ENCODE results near the gene PGLYRP3.

Gene PGLYRP3

DNA sequence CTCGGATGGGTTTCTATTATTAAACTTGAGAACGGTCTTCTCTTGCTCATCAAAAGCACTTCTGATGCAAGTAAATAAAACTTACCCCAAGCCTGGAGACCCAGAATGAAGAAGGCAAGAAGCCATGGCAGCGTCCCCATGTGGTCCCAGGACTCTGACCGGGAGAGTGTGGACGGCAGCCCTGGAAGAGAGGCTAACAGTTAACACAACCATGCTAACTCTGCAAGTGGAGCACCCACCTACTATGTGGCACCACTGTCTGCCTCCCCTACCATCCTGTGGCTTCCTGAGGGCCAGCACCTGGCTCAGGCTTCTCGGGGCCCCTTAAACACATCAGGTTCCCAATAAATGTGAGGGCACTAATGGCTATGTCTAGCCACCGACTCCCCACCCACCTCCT is 2.2 kb downstream of the PGLYRP3 start:
- no peak for DNase-seq

DNA sequence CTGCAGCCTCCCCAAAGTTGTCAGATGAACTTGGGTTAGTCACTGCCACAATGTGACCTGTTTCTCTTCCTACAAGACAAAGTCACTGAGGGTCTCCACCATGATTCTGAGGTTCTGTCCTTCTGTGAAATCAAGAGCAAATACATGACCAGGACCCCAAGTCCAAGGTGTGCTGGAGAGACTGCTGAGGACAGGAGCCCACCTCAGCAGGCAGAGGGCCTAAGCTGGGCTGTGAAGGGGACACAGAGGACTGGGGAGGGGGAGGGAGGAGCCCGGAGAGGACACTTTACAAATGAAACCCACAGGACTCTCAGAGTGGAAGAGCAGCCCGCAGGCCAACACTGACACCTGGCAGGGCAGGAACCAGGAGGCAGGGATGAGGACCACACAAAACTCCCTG is 3.3 kb downstream of the PGLYRP3 start:
- no peak for DNase-seq

DNA sequence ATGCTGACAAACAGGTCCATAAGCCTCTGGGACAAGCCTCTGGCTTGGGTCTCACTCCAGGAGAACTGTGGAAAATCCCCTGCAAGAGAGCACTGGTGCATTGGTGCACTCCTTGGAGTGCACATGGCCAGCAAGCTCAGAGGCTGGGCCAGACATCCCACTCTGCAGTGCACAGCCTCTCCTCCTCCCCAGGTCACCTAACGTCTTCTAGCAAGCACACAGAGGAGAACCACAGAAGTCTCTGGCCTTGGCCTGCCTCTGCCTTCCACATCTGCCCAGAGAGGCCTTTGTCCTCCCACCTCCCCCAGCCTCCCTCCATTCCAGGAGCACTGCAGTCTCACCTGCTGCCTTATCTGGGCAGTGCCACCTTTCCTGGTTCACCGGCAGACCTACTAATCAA is 4.2 kb downstream of the PGLYRP3 start:
- DNase-seq = no peak

GRCh38 chr1:153307221-153307600 is 5.5 kb downstream of the PGLYRP3 start:
- DNase-seq = no peak

DNA sequence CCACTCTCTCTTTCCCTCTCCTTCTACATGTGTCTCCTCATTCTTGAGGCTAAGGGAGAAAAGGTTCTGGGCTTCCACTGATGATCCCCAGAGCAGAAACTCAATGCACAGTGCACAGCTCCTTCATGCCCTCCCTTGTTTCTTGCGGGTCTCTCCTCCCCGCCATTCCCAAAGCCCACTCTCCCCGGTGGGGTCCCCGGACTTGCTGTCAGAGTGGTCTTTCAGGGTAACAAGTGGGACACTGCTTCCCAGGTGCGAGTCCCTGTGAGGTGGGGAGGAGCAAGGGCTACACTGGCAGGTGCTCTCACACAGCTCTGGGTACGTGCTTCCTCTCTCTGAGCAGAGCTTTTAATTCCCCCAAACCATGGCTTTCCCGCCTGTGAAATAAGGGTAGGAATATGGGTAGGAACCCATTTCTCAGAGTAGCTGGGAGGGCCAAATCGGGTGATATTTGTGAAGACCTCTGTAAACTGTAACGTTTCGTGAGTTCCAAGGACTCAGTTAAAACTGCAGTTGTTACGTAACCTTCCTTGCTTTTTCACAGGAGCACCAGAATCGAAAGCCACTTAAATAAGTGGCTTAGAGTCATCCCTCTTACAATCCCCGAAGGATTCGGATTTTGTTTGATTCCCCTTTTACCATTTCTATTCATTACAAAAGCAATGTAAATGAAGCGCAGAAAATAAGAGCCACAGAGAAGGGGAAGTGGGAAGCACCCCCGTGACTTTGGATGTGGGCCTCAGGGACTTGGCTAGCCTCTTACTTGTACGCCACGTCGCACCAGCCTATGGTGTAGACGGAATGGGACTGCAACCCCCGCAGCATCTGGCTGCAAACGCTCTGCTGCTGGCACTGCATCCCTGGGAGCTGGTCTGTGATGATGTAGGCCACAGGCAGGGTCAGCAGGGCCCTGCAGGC is 6.2 kb downstream of the PGLYRP3 start:
- no peak for DNase-seq

DNA sequence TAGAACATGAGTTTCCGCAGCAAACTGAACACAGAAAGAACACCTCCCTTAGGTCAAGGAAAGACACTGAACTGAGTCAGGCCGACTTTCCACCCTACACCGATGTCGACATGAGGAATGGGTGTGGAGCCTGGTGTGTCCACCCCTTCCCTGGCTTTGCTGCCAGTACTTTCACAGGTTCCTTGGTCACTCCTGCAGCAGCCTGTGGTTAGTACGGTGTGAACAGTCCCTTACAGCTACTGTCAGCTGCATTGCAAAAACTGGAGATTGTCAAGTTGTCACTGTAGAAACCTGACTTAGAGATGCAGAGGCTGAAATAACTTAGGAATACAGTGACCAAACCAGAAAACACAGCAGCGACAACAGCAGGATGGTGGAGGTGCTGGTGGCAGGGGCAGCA is 7.1 kb downstream of the PGLYRP3 start:
- no peak for DNase-seq

GRCh38 chr1:153302308-153302707 is 10.4 kb downstream of the PGLYRP3 start:
- DNase-seq = no peak

DNA sequence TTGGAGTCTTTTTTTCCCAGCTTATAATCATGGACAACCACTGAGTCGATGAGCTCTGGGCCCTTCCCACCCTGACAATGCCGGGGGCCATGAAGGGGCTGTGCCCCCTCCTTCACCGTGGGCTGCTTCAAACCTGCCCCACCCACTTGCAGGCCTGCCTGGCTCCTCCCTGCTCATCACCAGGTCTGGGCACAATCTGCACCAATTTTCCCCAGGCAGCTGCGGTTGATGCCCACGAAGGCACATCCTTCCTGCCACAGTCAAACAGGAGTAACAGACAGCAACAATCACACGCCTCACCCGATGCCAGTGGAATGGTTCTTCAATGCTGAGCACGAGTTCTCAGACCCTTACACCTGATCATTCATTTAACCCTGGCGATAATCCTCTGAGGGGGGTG is 18.9 kb downstream of the PGLYRP3 start:
- no peak for DNase-seq

- DNase-seq = no peak
Measured at GRCh38 chr1:153293480-153293775, 19.3 kb downstream of the PGLYRP3 start.

GRCh38 chr1:153292740-153293479 is 19.8 kb downstream of the PGLYRP3 start:
- no peak for DNase-seq

GRCh38 chr1:153292185-153292584 is 20.6 kb downstream of the PGLYRP3 start:
- DNase-seq = no peak

GRCh38 chr1:153291514-153291913 is 21.2 kb downstream of the PGLYRP3 start:
- DNase-seq = no peak

DNA sequence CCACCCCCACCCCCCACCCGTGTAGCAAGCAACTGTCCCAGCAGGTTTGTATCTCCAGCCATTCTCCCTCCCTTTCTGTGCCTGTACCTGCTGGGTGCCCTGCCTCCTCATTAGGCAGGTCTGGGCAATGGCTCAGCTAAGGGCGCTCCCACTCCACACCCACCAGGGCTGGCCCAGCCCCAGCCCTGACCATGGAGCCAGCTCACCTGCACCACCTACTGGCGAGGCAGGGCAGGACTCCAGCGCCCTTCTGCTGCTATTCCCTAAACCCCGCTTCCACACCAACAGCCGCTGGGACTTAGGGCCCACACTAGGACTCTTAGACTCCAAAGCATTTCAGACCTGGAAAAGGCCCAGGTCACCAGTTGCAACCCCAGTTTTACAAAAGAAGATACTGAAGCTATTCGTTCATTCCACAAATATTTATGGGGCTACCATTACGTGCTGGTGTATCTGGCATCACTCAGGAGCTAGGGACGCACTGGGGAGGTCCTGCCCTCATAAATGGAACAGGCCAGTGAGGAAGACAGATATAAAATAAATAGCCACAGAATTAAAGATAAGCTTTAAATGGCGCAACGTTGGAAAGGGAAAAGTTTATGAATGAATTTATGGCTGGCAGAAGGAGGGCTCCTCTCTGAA is 24.0 kb downstream of the PGLYRP3 start:
- no peak for DNase-seq

DNA sequence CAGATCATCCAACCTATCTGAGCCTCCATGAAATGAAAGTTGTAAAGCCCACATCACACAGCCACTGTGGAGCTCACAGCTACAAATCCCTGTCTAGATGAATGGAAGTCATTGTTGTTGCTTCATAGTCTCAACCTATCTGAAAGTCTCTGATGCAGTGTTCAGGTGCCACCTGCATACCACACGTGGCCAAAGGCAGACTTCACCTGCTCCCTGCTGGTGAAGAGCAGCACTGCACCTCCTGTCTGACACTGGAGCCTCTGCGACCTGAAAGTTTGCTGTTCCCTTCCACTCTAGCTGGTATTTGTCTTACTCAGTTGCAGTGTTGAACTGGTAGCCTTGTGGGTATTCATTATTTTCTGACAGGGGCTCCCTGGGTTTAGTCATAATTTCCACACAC is 34.9 kb downstream of the PGLYRP3 start:
- DNase-seq = no peak

DNA sequence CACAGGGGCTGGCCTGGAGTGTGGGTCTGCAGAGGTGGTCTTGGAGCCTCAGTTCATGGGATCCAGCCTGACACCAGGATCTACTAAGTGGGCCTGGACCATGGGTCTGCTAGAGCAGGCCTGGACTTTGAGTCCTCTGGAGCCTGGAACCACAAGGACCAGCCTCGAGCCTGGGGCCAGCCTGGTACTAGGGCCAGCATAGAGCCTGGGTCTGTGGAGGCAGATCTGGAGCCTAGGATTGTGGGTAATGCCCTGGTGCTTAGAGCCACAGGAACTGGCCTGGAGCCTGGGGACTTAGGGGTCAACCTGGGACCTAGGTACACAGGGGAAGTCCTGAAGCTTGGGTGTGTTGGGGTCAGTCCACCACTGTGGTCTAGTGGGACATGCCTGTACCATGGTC is 40.6 kb downstream of the PGLYRP3 start:
- DNase-seq = no peak

DNA sequence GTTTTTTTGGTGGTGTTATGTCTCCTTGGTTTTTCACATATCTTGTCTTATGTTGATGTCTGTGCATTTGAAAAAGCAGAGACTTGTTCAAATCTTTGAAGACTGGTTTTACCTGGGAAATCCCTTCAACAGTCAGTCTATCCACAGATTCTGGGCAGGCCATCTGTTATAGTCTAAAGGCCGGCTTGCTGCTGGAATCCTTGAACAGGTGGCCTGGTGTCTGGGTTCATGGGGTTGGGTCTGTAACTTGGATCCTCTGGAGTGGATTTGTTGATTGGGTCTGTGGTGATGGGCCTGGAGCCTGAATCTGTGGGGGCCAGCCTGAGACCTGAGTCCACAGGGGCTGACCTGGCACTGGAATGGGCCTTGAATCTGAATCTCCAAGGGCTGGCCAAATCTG is 41.0 kb downstream of the PGLYRP3 start:
- DNase-seq = no peak

- DNase-seq = no peak
Measured at GRCh38 chr1:153265457-153265856, 47.3 kb downstream of the PGLYRP3 start.

- no peak for DNase-seq
Measured at GRCh38 chr1:153262462-153263157, 50.1 kb downstream of the PGLYRP3 start.

GRCh38 chr1:153262070-153262366 is 50.7 kb downstream of the PGLYRP3 start:
- DNase-seq = no peak

DNA sequence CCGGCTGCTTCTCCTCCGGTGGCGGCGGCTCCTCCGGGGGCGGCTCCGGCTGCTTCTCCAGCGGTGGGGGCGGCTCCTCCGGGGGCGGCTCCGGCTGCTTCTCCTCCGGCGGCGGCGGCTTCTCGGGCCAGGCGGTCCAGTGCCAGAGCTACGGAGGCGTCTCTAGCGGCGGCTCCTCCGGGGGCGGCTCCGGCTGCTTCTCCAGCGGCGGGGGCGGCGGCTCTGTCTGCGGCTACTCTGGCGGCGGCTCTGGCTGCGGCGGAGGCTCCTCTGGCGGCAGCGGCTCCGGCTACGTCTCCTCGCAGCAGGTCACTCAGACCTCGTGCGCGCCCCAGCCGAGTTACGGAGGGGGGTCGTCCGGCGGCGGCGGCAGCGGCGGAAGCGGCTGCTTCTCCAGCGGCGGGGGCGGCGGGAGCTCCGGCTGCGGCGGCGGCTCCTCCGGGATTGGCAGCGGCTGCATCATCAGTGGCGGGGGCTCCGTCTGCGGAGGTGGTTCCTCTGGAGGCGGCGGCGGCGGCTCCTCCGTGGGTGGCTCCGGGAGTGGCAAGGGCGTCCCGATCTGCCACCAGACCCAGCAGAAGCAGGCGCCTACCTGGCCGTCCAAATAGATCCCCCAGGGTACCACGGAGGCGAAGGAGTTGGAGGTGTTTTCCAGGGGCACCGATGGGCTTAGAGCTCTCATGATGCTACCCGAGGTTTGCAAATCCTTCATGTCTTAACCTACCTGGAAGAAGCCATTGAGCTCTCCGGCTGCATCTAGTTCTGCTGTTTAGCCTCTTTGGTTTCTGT is 51.3 kb downstream of the PGLYRP3 start:
- DNase-seq = no peak

DNA sequence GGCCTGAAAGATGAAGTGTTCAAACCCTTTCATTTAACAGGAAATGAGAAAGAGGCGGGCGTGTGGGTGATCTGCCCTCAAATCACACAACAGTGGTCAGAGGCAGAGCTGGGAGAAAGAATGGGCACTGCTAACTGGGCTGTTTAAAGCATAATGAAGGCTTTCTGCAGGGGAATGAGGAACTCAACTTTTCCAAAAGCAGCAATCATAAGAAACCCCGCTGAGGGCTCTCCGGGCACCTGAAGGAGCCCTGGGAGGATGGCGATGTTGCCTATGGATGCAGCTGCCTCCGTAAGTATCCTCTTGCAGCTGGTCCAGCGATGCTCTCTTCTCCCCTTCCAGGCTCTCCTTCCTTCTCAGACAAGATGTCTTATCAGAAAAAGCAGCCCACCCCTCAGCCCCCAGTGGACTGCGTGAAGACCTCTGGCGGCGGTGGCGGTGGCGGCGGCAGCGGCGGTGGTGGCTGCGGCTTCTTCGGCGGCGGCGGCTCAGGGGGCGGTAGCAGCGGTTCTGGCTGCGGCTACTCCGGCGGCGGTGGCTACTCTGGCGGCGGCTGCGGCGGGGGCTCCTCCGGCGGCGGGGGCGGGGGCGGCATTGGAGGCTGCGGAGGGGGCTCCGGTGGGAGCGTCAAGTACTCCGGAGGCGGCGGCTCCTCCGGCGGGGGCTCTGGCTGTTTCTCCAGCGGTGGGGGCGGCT is 52.0 kb downstream of the PGLYRP3 start:
- DNase-seq = no peak

DNA sequence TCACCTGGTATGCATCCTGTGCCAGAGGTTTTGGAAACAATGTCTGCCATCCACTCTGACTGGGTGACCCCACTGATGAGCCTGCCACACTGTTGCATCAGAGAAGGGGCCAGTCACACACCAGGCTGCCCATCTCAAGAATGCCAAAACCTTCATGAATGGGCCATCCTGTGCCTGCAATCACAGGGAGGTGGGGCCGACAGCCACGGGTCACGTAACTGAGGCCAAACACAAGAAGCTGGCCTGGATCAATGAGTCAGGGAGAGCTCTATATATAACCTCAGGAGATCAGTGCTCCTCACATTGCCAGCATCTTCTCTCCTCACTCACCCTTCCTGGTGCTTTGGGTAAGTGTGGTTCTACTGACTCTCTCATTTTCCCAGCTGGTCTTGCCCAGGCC is 53.4 kb downstream of the PGLYRP3 start, which contains the start of gene LORICRIN:
TSS of gene LORICRIN (plus strand) at position 301 of the 400 bp plus-strand sequence. CDS start 1,263 bp downstream, outside the sequence.
- no peak for DNase-seq
